MM.1S (cell line): ENCODE measurements around the gene WAC.
A peak's percentile ranks its signal among the peaks of the same experiment; 100 is the strongest.

ENCODE experiments used
- DNase-seq: peaks from one replicate; pipeline ENCODE4 v3.0.0-alpha.2; 2015
- H2AFZ ChIP-seq: fragments of 300-600 bp; sonication (generic); 2 replicates; pipeline ENCODE4 v1.6.0; 2016; ENCODE audit warnings: antibody characterized with exemption, low read length
- H3F3A ChIP-seq: fragments of 300-600 bp; sonication (generic); 2 replicates; pipeline ENCODE4 v1.6.1; 2016; ENCODE audit warnings: mild to moderate bottlenecking, antibody characterized with exemption, low read length, moderate library complexity, mixed read lengths; ENCODE audit not compliant: insufficient read depth
- H3K27ac ChIP-seq: fragments of 300-600 bp; sonication (generic); 2 replicates; pipeline ENCODE4 v1.5.1; 2016; ENCODE audit warnings: mild to moderate bottlenecking, low read length
- H3K27me3 ChIP-seq: fragments of 300-600 bp; sonication (generic); replicated peaks from 2 replicates; pipeline ENCODE4 v1.6.0; 2016; ENCODE audit warnings: low read length; ENCODE audit not compliant: insufficient read depth
- H3K36me3 ChIP-seq: fragments of 300-600 bp; sonication (generic); replicated peaks from 2 replicates; pipeline ENCODE4 v1.6.1; 2016; ENCODE audit warnings: mild to moderate bottlenecking, low read length, mixed read lengths; ENCODE audit not compliant: insufficient read depth
- H3K4me1 ChIP-seq: fragments of 300-600 bp; sonication (generic); 2 replicates; pipeline ENCODE4 v1.6.1; 2016; ENCODE audit warnings: low read length, mixed read lengths
- H3K4me2 ChIP-seq: fragments of 300-600 bp; sonication (generic); 2 replicates; pipeline ENCODE4 v1.6.0; 2016; ENCODE audit warnings: low read depth, low read length
- H3K4me3 ChIP-seq: fragments of 300-600 bp; sonication (generic); 2 replicates; pipeline ENCODE4 v1.5.1; 2016; ENCODE audit warnings: low read length, mixed read lengths
- H3K79me2 ChIP-seq: fragments of 300-600 bp; sonication (generic); 2 replicates; pipeline ENCODE4 v1.6.1; 2016; ENCODE audit warnings: mixed run types, low read length, mixed read lengths
- H3K9ac ChIP-seq: fragments of 300-600 bp; sonication (generic); 2 replicates; pipeline ENCODE4 v1.6.1; 2016; ENCODE audit warnings: low read length, mixed read lengths
- H3K9me2 ChIP-seq: fragments of 300-600 bp; sonication (generic); replicated peaks from 2 replicates; pipeline ENCODE4 v1.6.1; 2016; ENCODE audit warnings: mild to moderate bottlenecking, low read length, mixed read lengths; ENCODE audit not compliant: insufficient read depth
- H3K9me3 ChIP-seq: fragments of 300-600 bp; sonication (generic); replicated peaks from 2 replicates; pipeline ENCODE4 v1.6.1; 2016; ENCODE audit warnings: mild to moderate bottlenecking, low read length, mixed read lengths; ENCODE audit not compliant: insufficient read depth
- H4K20me1 ChIP-seq: fragments of 300-600 bp; sonication (generic); 2 replicates; pipeline ENCODE4 v1.6.1; 2016; ENCODE audit warnings: mild to moderate bottlenecking, low read length, moderate library complexity, mixed read lengths; ENCODE audit not compliant: insufficient read depth
- EZH2 ChIP-seq: fragments of 300-600 bp; sonication (generic); optimal IDR thresholded peaks from 2 replicates; pipeline ENCODE3; 2017; ENCODE audit warnings: low read depth, mild to moderate bottlenecking, antibody characterized with exemption, low read length, mixed read lengths
- EZH2phosphoT487 ChIP-seq: fragments of 300-600 bp; sonication (generic); IDR thresholded peaks from 2 replicates; pipeline ENCODE4 v1.6.1; 2018; ENCODE audit warnings: antibody characterized with exemption, low read length
- TF ChIP-seq, protein P1 (sequence below): fragments of 300-600 bp; sonication (generic); IDR thresholded peaks from 2 replicates; pipeline ENCODE4 v1.5.1; 2016; ENCODE audit warnings: antibody characterized with exemption, low read length, mixed read lengths

Gene WAC

GRCh38 chr10:28620251-28620650, 87.3 kb downstream of the WAC start:
- H4K20me1 ChIP-seq, result no peaks in the 10 kb centered on the region; the same call in 1 of the 2 replicates
- H3K27me3 ChIP-seq, result no peaks in the 10 kb centered on the region
- TF ChIP-seq EZH2, result no peak
- no peak for TF ChIP-seq EZH2phosphoT487
- TF ChIP-seq, protein P1, sequence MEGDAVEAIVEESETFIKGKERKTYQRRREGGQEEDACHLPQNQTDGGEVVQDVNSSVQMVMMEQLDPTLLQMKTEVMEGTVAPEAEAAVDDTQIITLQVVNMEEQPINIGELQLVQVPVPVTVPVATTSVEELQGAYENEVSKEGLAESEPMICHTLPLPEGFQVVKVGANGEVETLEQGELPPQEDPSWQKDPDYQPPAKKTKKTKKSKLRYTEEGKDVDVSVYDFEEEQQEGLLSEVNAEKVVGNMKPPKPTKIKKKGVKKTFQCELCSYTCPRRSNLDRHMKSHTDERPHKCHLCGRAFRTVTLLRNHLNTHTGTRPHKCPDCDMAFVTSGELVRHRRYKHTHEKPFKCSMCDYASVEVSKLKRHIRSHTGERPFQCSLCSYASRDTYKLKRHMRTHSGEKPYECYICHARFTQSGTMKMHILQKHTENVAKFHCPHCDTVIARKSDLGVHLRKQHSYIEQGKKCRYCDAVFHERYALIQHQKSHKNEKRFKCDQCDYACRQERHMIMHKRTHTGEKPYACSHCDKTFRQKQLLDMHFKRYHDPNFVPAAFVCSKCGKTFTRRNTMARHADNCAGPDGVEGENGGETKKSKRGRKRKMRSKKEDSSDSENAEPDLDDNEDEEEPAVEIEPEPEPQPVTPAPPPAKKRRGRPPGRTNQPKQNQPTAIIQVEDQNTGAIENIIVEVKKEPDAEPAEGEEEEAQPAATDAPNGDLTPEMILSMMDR, result no peak
- DNase-seq, result no peak
- no peak overlapping the region for H2AFZ ChIP-seq
- peaks cover 14% of the 10 kb centered on the region for H3F3A ChIP-seq
- peaks cover 6% of the 10 kb centered on the region; the same call in 1 of the 2 replicates for H3K79me2 ChIP-seq
- H3K9ac ChIP-seq, result no peak overlapping the region
- peaks cover 14% of the 10 kb centered on the region for H3K4me1 ChIP-seq
- no peak overlapping the region for H3K4me3 ChIP-seq
- H3K4me2 ChIP-seq, result no peak overlapping the region
- no peaks in the 10 kb centered on the region for H3K9me2 ChIP-seq
- H3K9me3 ChIP-seq, result no peaks in the 10 kb centered on the region
- H3K36me3 ChIP-seq, result peaks cover 7% of the 10 kb centered on the region; the same call in 1 of the 2 replicates
- H3K27ac ChIP-seq, result no peak overlapping the region

GRCh38 chr10:28623483-28623882, 90.6 kb downstream of the WAC start:
- Histone ChIP-seq H3K4me3 (no peak overlapping the region), H3K9ac (no peak overlapping the region), H3K9me3 (no peaks in the 10 kb centered on the region), H2AFZ (no peak overlapping the region), H3K27ac (no peak overlapping the region), H3K36me3 (no peaks in the 10 kb centered on the region; the same call in 1 of the 2 replicates), H4K20me1 (no peaks in the 10 kb centered on the region), H3K79me2 (no peaks in the 10 kb centered on the region), H3K27me3 (no peaks in the 10 kb centered on the region), H3K4me1 (peaks cover 14% of the 10 kb centered on the region), H3K4me2 (no peak overlapping the region), H3F3A (peaks cover 14% of the 10 kb centered on the region), H3K9me2 (no peaks in the 10 kb centered on the region)
- TF ChIP-seq EZH2 (no peak), EZH2phosphoT487 (no peak)
- TF ChIP-seq, protein P1, result no peak
- DNase-seq, result no peak

DNA sequence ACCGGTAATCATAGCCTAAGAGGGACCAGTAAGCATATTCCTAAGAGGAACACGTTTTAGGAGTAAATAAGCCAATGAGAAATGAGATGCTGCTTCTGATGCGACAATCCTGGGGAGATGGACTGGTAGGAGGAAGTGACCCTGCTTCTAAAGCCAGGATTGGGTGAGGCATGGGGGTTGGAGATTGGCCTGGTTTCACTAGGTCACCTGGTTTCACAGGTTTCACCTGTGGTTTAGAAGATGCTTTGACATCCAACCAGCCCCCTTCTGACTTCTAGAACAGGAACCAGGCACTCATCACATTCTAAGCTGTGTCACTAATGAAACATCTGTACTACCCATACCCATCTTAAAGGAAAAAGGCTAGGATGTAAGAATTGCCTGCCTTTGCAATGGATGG, 91.4 kb downstream of the WAC start:
- Histone ChIP-seq H3K4me2 (no peak overlapping the region), H3K9ac (no peak overlapping the region), H3K27ac (peak overlapping the region; percentile 9; the same call in 1 of the 2 replicates), H3K9me3 (no peaks in the 10 kb centered on the region), H3K27me3 (no peaks in the 10 kb centered on the region), H3K79me2 (no peaks in the 10 kb centered on the region), H3K4me3 (no peak overlapping the region), H3K9me2 (no peaks in the 10 kb centered on the region), H2AFZ (no peak overlapping the region), H3F3A (peaks cover 14% of the 10 kb centered on the region), H3K36me3 (no peaks in the 10 kb centered on the region; the same call in 1 of the 2 replicates), H4K20me1 (no peaks in the 10 kb centered on the region), H3K4me1 (peaks cover 14% of the 10 kb centered on the region)
- TF ChIP-seq EZH2 (no peak), EZH2phosphoT487 (no peak)
- TF ChIP-seq, protein P1, result no peak
- DNase-seq, result peak; percentile 59
